Loucy (cell line): Measurements from ENCODE around the gene SYNE1.
"Not testable (repeated sequence)": the region's sequence is repeated elsewhere in the genome, so short reads cannot be mapped to it uniquely, and the experiment has no call there.

Source experiments
- H2AFZ ChIP-seq: fragments of 200-600 bp; sonication (generic); 2 replicates; pipeline ENCODE4 v1.6.0; 2016; ENCODE audit warnings: antibody characterized with exemption, mild to moderate bottlenecking, low read length, moderate library complexity
- H3F3A ChIP-seq: fragments of 200-600 bp; 2 replicates; pipeline ENCODE4 v1.6.0; 2016; ENCODE audit warnings: antibody characterized with exemption, low read depth, mild to moderate bottlenecking
- H3K27me3 ChIP-seq: fragments of 200-600 bp; sonication (generic); 2 replicates; pipeline ENCODE4 v1.6.1; 2014; ENCODE audit warnings: low read length, mild to moderate bottlenecking; ENCODE audit not compliant: insufficient read depth, poor library complexity, severe bottlenecking
- H3K36me3 ChIP-seq: fragments of 200-600 bp; sonication (generic); 2 replicates; pipeline ENCODE4 v1.6.1; 2016; ENCODE audit warnings: low read length; ENCODE audit not compliant: insufficient read depth
- H3K4me1 ChIP-seq: fragments of 200-600 bp; sonication (generic); 2 replicates; pipeline ENCODE4 v1.5.1; 2014; ENCODE audit warnings: low read length, mild to moderate bottlenecking; ENCODE audit not compliant: insufficient read depth, poor library complexity, severe bottlenecking
- H3K4me2 ChIP-seq: fragments of 200-600 bp; sonication (generic); 2 replicates; pipeline ENCODE4 v1.6.0; 2014; ENCODE audit warnings: antibody characterized with exemption, low read length, low read depth, mild to moderate bottlenecking; ENCODE audit not compliant: poor library complexity, severe bottlenecking
- H3K4me3 ChIP-seq: fragments of 200-600 bp; sonication (generic); 2 replicates; pipeline ENCODE4 v1.5.1; 2014; ENCODE audit warnings: low read length, mild to moderate bottlenecking, mixed read lengths; ENCODE audit not compliant: poor library complexity, severe bottlenecking
- H3K79me2 ChIP-seq: fragments of 200-600 bp; sonication (generic); 2 replicates; pipeline ENCODE4 v1.6.1; 2014; ENCODE audit warnings: low read length; ENCODE audit not compliant: insufficient read depth
- H3K9ac ChIP-seq: fragments of 200-600 bp; sonication (generic); 2 replicates; pipeline ENCODE4 v1.6.0; 2014; ENCODE audit warnings: mild to moderate bottlenecking, low read depth, low read length, moderate library complexity; ENCODE audit not compliant: poor library complexity, severe bottlenecking
- H3K9me2 ChIP-seq: fragments of 200-600 bp; sonication (generic); replicated peaks from 2 replicates; pipeline ENCODE4 v1.6.1; 2016; ENCODE audit warnings: low read depth, low read length, mixed read lengths
- H3K9me3 ChIP-seq: fragments of 200-600 bp; sonication (generic); 2 replicates; pipeline ENCODE4 v1.6.1; 2014; ENCODE audit warnings: mild to moderate bottlenecking, antibody characterized with exemption, low read length, low read depth; ENCODE audit not compliant: insufficient read depth
- H4K20me1 ChIP-seq: fragments of 200-600 bp; sonication (generic); 2 replicates; pipeline ENCODE4 v1.6.0; 2014; ENCODE audit warnings: antibody characterized with exemption, low read length, mild to moderate bottlenecking; ENCODE audit not compliant: insufficient read depth, poor library complexity, severe bottlenecking
- CTCF ChIP-seq: fragments of 200-600 bp; sonication (generic); conservative IDR thresholded peaks from 2 replicates; pipeline ENCODE4 v1.5.1; 2014; ENCODE audit warnings: mild to moderate bottlenecking, antibody characterized with exemption, low read length
- EZH2phosphoT487 ChIP-seq: fragments of 200-600 bp; IDR thresholded peaks from 2 replicates; pipeline ENCODE4 v1.6.1; 2018; ENCODE audit warnings: antibody characterized with exemption, mild to moderate bottlenecking, moderate library complexity, borderline replicate concordance

The SYNE1 gene

GRCh38 chr6:152637296-152638047, at the start of gene SYNE1:
SYNE1 (minus strand) TSS chr6:152637362; CDS start chr6:152628331, 9,031 bp downstream.
- H2AFZ ChIP-seq, result no peak within 1 kb of the TSS
- no peaks in the 10 kb centered on the region for H4K20me1 ChIP-seq
- H3K4me2 ChIP-seq, result no peak within 1 kb of the TSS
- no peaks in the 10 kb centered on the region for H3K27me3 ChIP-seq
- TF ChIP-seq CTCF, result no peak
- no peak for TF ChIP-seq EZH2phosphoT487
- no peaks in the 10 kb centered on the region for H3K4me1 ChIP-seq
- no peaks in the 10 kb centered on the region for H3K9me3 ChIP-seq
- H3K36me3 ChIP-seq, result no peaks in the 10 kb centered on the region
- H3F3A ChIP-seq, result no peaks in the 10 kb centered on the region
- no peaks in the 10 kb centered on the region for H3K9me2 ChIP-seq
- no peaks in the 10 kb centered on the region for H3K79me2 ChIP-seq
- H3K4me3 ChIP-seq, result no peak within 1 kb of the TSS
- H3K9ac ChIP-seq, result no peak within 1 kb of the TSS

- H3K4me3 ChIP-seq, result no peak overlapping the region
- H3K9me3 ChIP-seq, result no peaks in the 10 kb centered on the region
- no peaks in the 10 kb centered on the region for H3K36me3 ChIP-seq
- TF ChIP-seq EZH2phosphoT487 (no peak), CTCF (no peak)
- no peaks in the 10 kb centered on the region for H3F3A ChIP-seq
- H3K4me2 ChIP-seq, result no peak overlapping the region
- H2AFZ ChIP-seq, result no peak overlapping the region
- H4K20me1 ChIP-seq, result no peaks in the 10 kb centered on the region
- no peaks in the 10 kb centered on the region for H3K79me2 ChIP-seq
- H3K4me1 ChIP-seq, result no peaks in the 10 kb centered on the region
- no peaks in the 10 kb centered on the region for H3K27me3 ChIP-seq
- H3K9ac ChIP-seq, result no peak overlapping the region
- H3K9me2 ChIP-seq, result no peaks in the 10 kb centered on the region
Measured at GRCh38 chr6:152685819-152686218, 48.7 kb upstream of the SYNE1 start.

- H3K9ac ChIP-seq, H3F3A ChIP-seq, H3K4me3 ChIP-seq: not testable (repeated sequence)
Measured at GRCh38 chr6:152682935-152683334, 45.8 kb upstream of the SYNE1 start.

GRCh38 chr6:152682141-152682540, 45.0 kb upstream of the SYNE1 start:
- Histone ChIP-seq H3K27me3 (no peaks in the 10 kb centered on the region), H3K79me2 (no peaks in the 10 kb centered on the region), H3K4me2 (no peak overlapping the region), H3K36me3 (no peaks in the 10 kb centered on the region), H4K20me1 (no peaks in the 10 kb centered on the region), H3K9me2 (no peaks in the 10 kb centered on the region), H3F3A (no peaks in the 10 kb centered on the region), H3K9me3 (no peaks in the 10 kb centered on the region), H3K4me1 (no peaks in the 10 kb centered on the region), H3K9ac (no peak overlapping the region), H2AFZ (no peak overlapping the region), H3K4me3 (no peak overlapping the region)
- no peak for TF ChIP-seq CTCF
- TF ChIP-seq EZH2phosphoT487, result no peak

More at GRCh38 chr6:152682935-152683334, 45.8 kb upstream of the SYNE1 start:
- not testable (repeated sequence) for H3K36me3 ChIP-seq, H3K4me1 ChIP-seq, H3K9me3 ChIP-seq, H3K79me2 ChIP-seq, H3K9me2 ChIP-seq, H2AFZ ChIP-seq, H3K4me2 ChIP-seq, H3K27me3 ChIP-seq, H4K20me1 ChIP-seq
